ENCODE measurements around the gene TMEM18.

Gene TMEM18

GRCh38 chr2:643334-643733 lies 33.9 kb downstream of the TMEM18 start:
- H3K4me3 ChIP-seq (ENCODE audit: low read depth, low read length), result no peak overlapping the region
- H3K4me1 ChIP-seq (ENCODE audit: control insufficient read depth, insufficient read depth, low read length, unreplicated experiment), result no peaks in the 10 kb centered on the region
- H3K27me3 ChIP-seq (ENCODE audit: insufficient read depth, low read length), result peaks cover 41% of the 10 kb centered on the region

DNA sequence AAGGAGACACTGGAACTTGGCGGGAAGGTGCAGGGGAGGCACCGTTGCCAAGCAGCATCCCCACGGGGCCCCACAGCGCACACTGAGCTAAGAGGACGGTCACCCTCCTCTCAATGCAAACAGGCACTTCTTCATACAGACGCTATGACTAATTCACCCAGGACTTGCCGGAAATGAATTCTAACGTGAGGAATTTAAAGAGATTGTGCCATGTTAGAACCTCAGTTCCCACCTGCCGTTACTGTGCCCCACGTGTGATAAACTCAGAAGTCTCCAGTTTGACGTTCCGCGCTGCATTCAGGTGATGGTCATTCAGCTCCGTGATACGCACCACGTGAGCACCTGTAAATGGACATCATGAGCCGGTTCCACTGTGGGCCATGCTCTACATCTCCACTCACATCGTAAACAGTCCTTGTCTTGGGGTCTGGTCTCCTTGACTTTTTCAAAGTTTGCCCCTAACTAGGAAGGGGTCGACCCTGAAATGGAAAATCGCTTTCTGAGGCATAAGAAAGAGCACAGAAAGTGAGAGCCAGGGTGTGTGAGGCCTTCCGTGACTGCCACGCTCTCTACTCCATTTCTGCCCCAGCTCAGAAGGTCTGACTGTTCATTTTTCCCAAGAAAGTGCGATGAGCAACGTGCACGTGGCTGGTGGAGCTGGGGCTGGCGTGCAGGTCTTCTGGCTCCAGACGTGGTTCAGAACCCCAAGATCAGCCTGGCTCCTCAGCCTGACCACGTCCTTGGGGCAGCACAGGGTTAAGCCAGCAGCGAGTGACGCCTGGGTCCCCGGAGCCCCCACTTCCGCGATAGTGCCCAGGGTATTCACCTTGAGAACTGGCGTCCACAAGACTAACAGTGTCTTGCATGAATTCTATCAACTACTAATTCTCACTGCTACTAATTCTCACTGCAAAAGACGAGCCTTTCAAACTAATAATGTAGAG lies 35.1 kb downstream of the TMEM18 start:
- no peaks in the 10 kb centered on the region for H3K36me3 ChIP-seq (ENCODE audit: insufficient read depth, low read length)
- peaks cover 41% of the 10 kb centered on the region for H3K27me3 ChIP-seq (ENCODE audit: insufficient read depth, low read length)
- H2AFZ ChIP-seq (ENCODE audit: low read length, unreplicated experiment), result no peak overlapping the region
- no peaks in the 10 kb centered on the region for H3K79me2 ChIP-seq (ENCODE audit: control insufficient read depth, insufficient read depth, low read length, unreplicated experiment)
- no peak overlapping the region for H3K4me3 ChIP-seq (ENCODE audit: low read depth, low read length)
- H3K27ac ChIP-seq (ENCODE audit: low read depth, low read length), result no peak overlapping the region
- no peaks in the 10 kb centered on the region for H3K4me1 ChIP-seq (ENCODE audit: control insufficient read depth, insufficient read depth, low read length, unreplicated experiment)

More at GRCh38 chr2:643334-643733, 33.9 kb downstream of the TMEM18 start:
- H3K27ac ChIP-seq (ENCODE audit: low read depth, low read length), result no peak overlapping the region
- H2AFZ ChIP-seq (ENCODE audit: low read length, unreplicated experiment), result no peak overlapping the region
- no peaks in the 10 kb centered on the region for H3K79me2 ChIP-seq (ENCODE audit: control insufficient read depth, insufficient read depth, low read length, unreplicated experiment)
- H3K36me3 ChIP-seq (ENCODE audit: insufficient read depth, low read length), result no peaks in the 10 kb centered on the region

GRCh38 chr2:641164-641871 lies 35.9 kb downstream of the TMEM18 start:
- no peaks in the 10 kb centered on the region for H3K79me2 ChIP-seq (ENCODE audit: control insufficient read depth, insufficient read depth, low read length, unreplicated experiment)
- H3K4me3 ChIP-seq (ENCODE audit: low read depth, low read length), result no peak overlapping the region
- no peak overlapping the region for H3K27ac ChIP-seq (ENCODE audit: low read depth, low read length)
- peaks cover 38% of the 10 kb centered on the region for H3K27me3 ChIP-seq (ENCODE audit: insufficient read depth, low read length)
- H3K36me3 ChIP-seq (ENCODE audit: insufficient read depth, low read length), result no peaks in the 10 kb centered on the region
- H2AFZ ChIP-seq (ENCODE audit: low read length, unreplicated experiment), result no peak overlapping the region
- H3K4me1 ChIP-seq (ENCODE audit: control insufficient read depth, insufficient read depth, low read length, unreplicated experiment), result no peaks in the 10 kb centered on the region

- H3K36me3 ChIP-seq (ENCODE audit: insufficient read depth, low read length), result no peaks in the 10 kb centered on the region
- H3K27me3 ChIP-seq (ENCODE audit: insufficient read depth, low read length), result peaks cover 22% of the 10 kb centered on the region; the same call in 1 of the 2 replicates
- H3K27ac ChIP-seq (ENCODE audit: low read depth, low read length), result no peak overlapping the region
- H3K79me2 ChIP-seq (ENCODE audit: control insufficient read depth, insufficient read depth, low read length, unreplicated experiment), result no peaks in the 10 kb centered on the region
- H3K4me1 ChIP-seq (ENCODE audit: control insufficient read depth, insufficient read depth, low read length, unreplicated experiment), result no peaks in the 10 kb centered on the region
- H2AFZ ChIP-seq (ENCODE audit: low read length, unreplicated experiment), result no peak overlapping the region
- no peak overlapping the region for H3K4me3 ChIP-seq (ENCODE audit: low read depth, low read length)
Observed at GRCh38 chr2:639703-640102, 37.5 kb downstream of the TMEM18 start.

DNA sequence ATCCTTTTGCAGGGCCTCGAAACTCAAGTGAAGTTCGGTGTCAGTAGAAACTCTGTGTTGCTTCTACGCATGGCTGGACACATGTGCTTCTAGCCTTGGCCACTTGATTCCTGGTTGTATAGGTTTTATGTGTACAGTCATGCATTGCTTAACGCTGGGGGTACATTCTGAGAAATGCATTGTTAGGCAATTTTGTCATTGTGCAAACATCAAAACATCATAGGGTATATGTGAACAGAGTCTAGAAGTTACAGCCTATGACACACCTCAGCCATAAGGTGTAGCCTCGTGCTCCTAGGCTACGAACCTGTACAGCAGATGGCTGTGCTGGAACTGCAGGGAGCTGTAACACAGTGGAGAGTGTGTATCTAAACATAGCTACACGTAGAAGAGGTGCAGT lies 39.4 kb downstream of the TMEM18 start:
- no peaks in the 10 kb centered on the region for H3K79me2 ChIP-seq (ENCODE audit: control insufficient read depth, insufficient read depth, low read length, unreplicated experiment)
- 0 out of 2 replicates have a peak, but pooled peaks cover 10% of the 10 kb centered on the region for H3K27me3 ChIP-seq (ENCODE audit: insufficient read depth, low read length)
- H3K27ac ChIP-seq (ENCODE audit: low read depth, low read length), result no peak overlapping the region
- no peaks in the 10 kb centered on the region for H3K4me1 ChIP-seq (ENCODE audit: control insufficient read depth, insufficient read depth, low read length, unreplicated experiment)
- H3K4me3 ChIP-seq (ENCODE audit: low read depth, low read length), result no peak overlapping the region
- no peaks in the 10 kb centered on the region for H3K36me3 ChIP-seq (ENCODE audit: insufficient read depth, low read length)
- H2AFZ ChIP-seq (ENCODE audit: low read length, unreplicated experiment), result no peak overlapping the region

DNA sequence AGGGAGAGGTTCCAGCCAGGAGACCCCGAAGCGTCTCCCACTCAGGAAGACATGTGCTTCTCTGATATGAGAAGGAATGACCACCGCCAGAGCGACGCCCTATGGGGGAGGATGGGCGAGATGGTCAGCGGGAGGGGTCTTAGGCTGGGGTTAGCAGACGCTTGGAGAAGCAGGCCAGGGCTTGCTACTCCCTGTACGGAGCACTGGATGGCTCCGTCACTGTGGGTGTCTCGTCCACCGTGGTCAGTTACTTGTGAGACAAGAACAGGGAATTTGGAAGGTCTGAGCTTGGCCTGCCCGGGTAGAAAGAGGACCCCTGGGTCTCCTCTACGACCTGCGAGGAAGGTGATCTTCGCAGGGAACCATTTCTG lies 39.8 kb downstream of the TMEM18 start:
- no peaks in the 10 kb centered on the region for H3K4me1 ChIP-seq (ENCODE audit: control insufficient read depth, insufficient read depth, low read length, unreplicated experiment)
- H3K27me3 ChIP-seq (ENCODE audit: insufficient read depth, low read length), result 0 out of 2 replicates have a peak, but pooled peaks cover 6% of the 10 kb centered on the region
- no peaks in the 10 kb centered on the region for H3K79me2 ChIP-seq (ENCODE audit: control insufficient read depth, insufficient read depth, low read length, unreplicated experiment)

GRCh38 chr2:636641-637405 lies 40.4 kb downstream of the TMEM18 start:
- 0 out of 2 replicates have a peak, but pooled peaks cover under 1% of the 10 kb centered on the region for H3K27me3 ChIP-seq (ENCODE audit: insufficient read depth, low read length)
- H3K79me2 ChIP-seq (ENCODE audit: control insufficient read depth, insufficient read depth, low read length, unreplicated experiment), result no peaks in the 10 kb centered on the region
- H2AFZ ChIP-seq (ENCODE audit: low read length, unreplicated experiment), result peak overlapping the region; percentile 52
- no peak overlapping the region for H3K27ac ChIP-seq (ENCODE audit: low read depth, low read length)
- no peaks in the 10 kb centered on the region for H3K36me3 ChIP-seq (ENCODE audit: insufficient read depth, low read length)
- peak overlapping the region; percentile 42; the same call in 1 of the 2 replicates for H3K4me3 ChIP-seq (ENCODE audit: low read depth, low read length)
- H3K4me1 ChIP-seq (ENCODE audit: control insufficient read depth, insufficient read depth, low read length, unreplicated experiment), result no peaks in the 10 kb centered on the region

More for the DNA sequence above, 39.8 kb downstream of the TMEM18 start:
- Histone ChIP-seq H3K36me3 (ENCODE audit: insufficient read depth, low read length) (no peaks in the 10 kb centered on the region), H3K4me3 (ENCODE audit: low read depth, low read length) (no peak overlapping the region), H3K27ac (ENCODE audit: low read depth, low read length) (no peak overlapping the region), H2AFZ (ENCODE audit: low read length, unreplicated experiment) (no peak overlapping the region)

- Histone ChIP-seq H3K4me3 (ENCODE audit: low read depth, low read length) (no peak overlapping the region; the same call in 1 of the 2 replicates), H2AFZ (ENCODE audit: low read length, unreplicated experiment) (no peak overlapping the region), H3K4me1 (ENCODE audit: control insufficient read depth, insufficient read depth, low read length, unreplicated experiment) (no peaks in the 10 kb centered on the region)
Observed at GRCh38 chr2:635687-636621, 41.3 kb downstream of the TMEM18 start.

DNA sequence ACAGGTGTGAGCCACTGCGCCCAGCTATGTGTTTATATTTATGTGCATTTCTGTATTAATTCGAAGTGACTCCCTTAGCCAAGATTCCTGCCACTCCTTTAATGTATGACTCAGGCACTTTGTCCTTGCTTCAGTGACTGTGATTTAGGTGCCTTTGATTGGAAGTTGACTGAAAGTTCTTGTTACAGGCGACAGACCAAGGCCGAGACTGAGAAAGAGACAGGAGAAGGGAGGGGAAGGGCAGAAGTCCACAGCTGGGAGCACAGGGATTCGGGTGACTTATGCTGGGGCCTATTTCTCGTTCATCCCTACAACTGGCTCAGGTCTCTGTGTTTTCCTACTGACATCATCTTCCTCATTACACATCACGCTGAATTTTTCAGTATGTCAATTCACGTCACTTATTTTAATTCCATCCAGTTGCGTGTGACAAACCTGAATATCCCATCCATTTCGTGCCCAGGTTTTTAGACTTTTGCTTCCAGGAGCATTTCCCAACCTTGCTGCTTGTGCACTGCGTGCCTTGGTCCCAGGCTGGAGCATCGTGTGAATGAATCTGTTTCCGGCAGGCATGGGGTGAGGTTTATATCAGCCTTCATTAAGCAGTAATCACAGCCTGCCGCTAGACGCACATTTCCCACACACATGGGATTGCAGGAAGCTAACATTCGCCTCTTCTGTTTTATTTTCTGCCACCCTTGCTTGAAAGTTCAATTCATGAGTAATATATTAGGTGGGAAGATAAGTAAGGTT lies 42.4 kb downstream of the TMEM18 start:
- H3K27ac ChIP-seq (ENCODE audit: low read depth, low read length), result no peak overlapping the region
- no peak overlapping the region for H3K4me3 ChIP-seq (ENCODE audit: low read depth, low read length)
- H3K4me1 ChIP-seq (ENCODE audit: control insufficient read depth, insufficient read depth, low read length, unreplicated experiment), result no peaks in the 10 kb centered on the region
- no peaks in the 10 kb centered on the region for H3K36me3 ChIP-seq (ENCODE audit: insufficient read depth, low read length)
- no peak overlapping the region for H2AFZ ChIP-seq (ENCODE audit: low read length, unreplicated experiment)
- H3K27me3 ChIP-seq (ENCODE audit: insufficient read depth, low read length), result no peaks in the 10 kb centered on the region
- H3K79me2 ChIP-seq (ENCODE audit: control insufficient read depth, insufficient read depth, low read length, unreplicated experiment), result no peaks in the 10 kb centered on the region

More at GRCh38 chr2:635687-636621, 41.3 kb downstream of the TMEM18 start:
- Histone ChIP-seq H3K27me3 (ENCODE audit: insufficient read depth, low read length) (no peaks in the 10 kb centered on the region), H3K36me3 (ENCODE audit: insufficient read depth, low read length) (no peaks in the 10 kb centered on the region), H3K27ac (ENCODE audit: low read depth, low read length) (no peak overlapping the region), H3K79me2 (ENCODE audit: control insufficient read depth, insufficient read depth, low read length, unreplicated experiment) (no peaks in the 10 kb centered on the region)

All from ACC112 (cell line).